ENCODE results near the gene YIF1A. TPM values are rescaled to one million over a fixed set of nuclear protein-coding genes. Genes with fewer than 3 reads are reported as not detected.
A peak's percentile ranks its signal among the peaks of the same experiment; 100 is the strongest.

Gene YIF1A
- total and polyA plus RNA-seq, 4 donors, result 93.0 to 136 (median 117) TPM

- H3K9me3 ChIP-seq (ENCODE audit: control insufficient read depth in 4 of 4, low read length in 3 of 4), result no peaks in the 10 kb centered on the region
- no peak overlapping the region for H3K27ac ChIP-seq (ENCODE audit: low read depth in 1 of 2, low read length in 2 of 2)
- H3K4me1 ChIP-seq (ENCODE audit: control insufficient read depth in 4 of 4, insufficient read depth in 4 of 4, low read length in 3 of 4), result peaks cover 19 to 45% (median 36%) of the 10 kb centered on the region in 4 donors
- TF ChIP-seq FOXA1 (IDR thresholded peaks at IDR 0.05), result no peak
- TF ChIP-seq SP1 (IDR thresholded peaks at IDR 0.05), result no peak
- no peak for TF ChIP-seq HNF4A (conservative IDR thresholded peaks at IDR 0.05)
- no peak for TF ChIP-seq NR2F2 (IDR thresholded peaks at IDR 0.05)
- TF ChIP-seq GABPA (IDR thresholded peaks at IDR 0.05 in 1 of 2, conservative IDR thresholded peaks at IDR 0.05 in 1 of 2), result no peak
- no peak for TF ChIP-seq YY1 (IDR thresholded peaks at IDR 0.05)
- TF ChIP-seq HNF4G (IDR thresholded peaks at IDR 0.05), result no peak
- no peak for TF ChIP-seq CTCF (IDR thresholded peaks at IDR 0.05; ENCODE audit: low read depth, low read length, missing input control)
- H3K36me3 ChIP-seq (ENCODE audit: control insufficient read depth in 4 of 4, insufficient read depth in 3 of 4, low read depth in 1 of 4, low read length in 3 of 4), result no peaks in the 10 kb centered on the region
- H3K27me3 ChIP-seq (ENCODE audit: control insufficient read depth in 4 of 4, insufficient read depth in 4 of 4, low read length in 3 of 4), result peaks cover 0 to 5% (median 0%) of the 10 kb centered on the region in 4 donors
- WGBS, result 77% methylated on average over 2 of the region's 2 CpGs
- H3K4me3 ChIP-seq (ENCODE audit: low read depth in 1 of 3, low read length in 3 of 3), result no peak overlapping the region
- H3K9ac ChIP-seq (ENCODE audit: low read depth in 1 of 2, low read length in 2 of 2), result no peak overlapping the region
- DNase-seq (ENCODE audit: low spot score), result no peak
These were observed 1.3 kb upstream of the YIF1A start for GRCh38 chr11:66290330-66290621.

- 13% methylated on average over 36 of the region's 36 CpGs for WGBS
- H3K9ac ChIP-seq (ENCODE audit: low read depth in 1 of 2, low read length in 2 of 2), result peak overlapping the region; percentile 64 to 78
- no peaks in the 10 kb centered on the region for H3K9me3 ChIP-seq (ENCODE audit: control insufficient read depth in 4 of 4, low read length in 3 of 4)
- TF ChIP-seq JUND (IDR thresholded peaks at IDR 0.05) (no peak), RAD21 (IDR thresholded peaks at IDR 0.05) (no peak), FOXA1 (IDR thresholded peaks at IDR 0.05) (no peak), ZBTB33 (IDR thresholded peaks at IDR 0.05) (no peak), FOXA2 (IDR thresholded peaks at IDR 0.05) (no peak), HNF4G (IDR thresholded peaks at IDR 0.05) (no peak), NR2F2 (IDR thresholded peaks at IDR 0.05) (no peak), SP1 (IDR thresholded peaks at IDR 0.05) (no peak), RXRA (IDR thresholded peaks at IDR 0.05) (no peak), TAF1 (conservative IDR thresholded peaks at IDR 0.05) (no peak), EGR1 (IDR thresholded peaks at IDR 0.05; ENCODE audit: low read depth in 2 of 2) (no peak), HNF4A (conservative IDR thresholded peaks at IDR 0.05) (peak in 1 of 2 donors; percentile 0), REST (IDR thresholded peaks at IDR 0.05) (peak; percentile 100)
- H3K4me3 ChIP-seq (ENCODE audit: low read depth in 1 of 3, low read length in 3 of 3), result peak overlapping the region; percentile 44 to 88 (median 81)
- peaks cover 0 to 5% (median 0%) of the 10 kb centered on the region in 4 donors for H3K27me3 ChIP-seq (ENCODE audit: control insufficient read depth in 4 of 4, insufficient read depth in 4 of 4, low read length in 3 of 4)
- peaks cover 19 to 49% (median 39%) of the 10 kb centered on the region in 4 donors for H3K4me1 ChIP-seq (ENCODE audit: control insufficient read depth in 4 of 4, insufficient read depth in 4 of 4, low read length in 3 of 4)
- peak; percentile 74 for DNase-seq (ENCODE audit: low spot score)
- H3K27ac ChIP-seq (ENCODE audit: low read depth in 1 of 2, low read length in 2 of 2), result peak overlapping the region; percentile 96
- peaks cover 0 to 2% (median 0%) of the 10 kb centered on the region in 4 donors for H3K36me3 ChIP-seq (ENCODE audit: control insufficient read depth in 4 of 4, insufficient read depth in 3 of 4, low read depth in 1 of 4, low read length in 3 of 4)
These were observed 796 bp upstream of the YIF1A start for GRCh38 chr11:66289548-66290329.
